Measurements from ENCODE around the gene AVPR2. TPM values are rescaled to one million over a fixed set of nuclear protein-coding genes. Genes with fewer than 3 reads are reported as not detected.

The AVPR2 gene
- total and polyA plus RNA-seq, 9 of the 15 experiments (the other 6 are each of a cell fraction or from before 2014, with no cell fraction given): not detected

GRCh38 chrX:153917869-153918268, 13.4 kb downstream of the AVPR2 start:
- no peak overlapping the region for H2AFZ ChIP-seq (ENCODE audit: low read depth, low read length)

GRCh38 chrX:153919281-153919680, 14.8 kb downstream of the AVPR2 start:
- BruUV-seq (replicated peaks): no TSS peak
- DNase-seq (ENCODE audit: extremely low read depth in 1 of 4, low spot score in 3 of 4) (no peak), ATAC-seq (no peak), FAIRE-seq (no peak)
- no peaks in the 10 kb centered on the region for H3K27me3 ChIP-seq (ENCODE audit: control insufficient read depth in 2 of 2, insufficient read depth in 2 of 2, low read length in 2 of 2)
- TF ChIP-seq NCOA4 (IDR thresholded peaks at IDR 0.05; ENCODE audit: partially characterized antibody) (no peak), PHF20 (IDR thresholded peaks at IDR 0.05; ENCODE audit: partially characterized antibody) (no peak), POLR2G (IDR thresholded peaks at IDR 0.05; ENCODE audit: low read depth, low read length) (0 out of 2 replicates have a peak, but pooled peaks have one; percentile 18)
- H3K9me3 ChIP-seq (replicated peaks; ENCODE audit: control insufficient read depth, insufficient read depth, low read depth, low read length): no peaks in the 10 kb centered on the region
- H3K4me2 ChIP-seq (ENCODE audit: insufficient read depth, low read length): no peak overlapping the region
- H3K9me1 ChIP-seq (ENCODE audit: control insufficient read depth, insufficient read depth, low read length): no peaks in the 10 kb centered on the region
- ChIA-PET CTCF (ENCODE audit: low intra/inter-chr PET ratio) (no interaction called here), POLR2A (interaction anchor here (0.7 kb wide), 1 partner anchor 175 kb away, joined by 4 read pairs; no protein-coding TSS in a partner anchor)
- in situ Hi-C loops (cut with MboI): no loop called here
- no peaks in the 10 kb centered on the region for H4K20me1 ChIP-seq (replicated peaks; ENCODE audit: control insufficient read depth, insufficient read depth, low read length)
- intact Hi-C loops (cut with micrococcal nuclease): no loop called here
- peaks cover 33% of the 10 kb centered on the region; the same call in 2 of the 3 replicates for H3K36me3 ChIP-seq (ENCODE audit: control insufficient read depth, insufficient read depth, low read length)
- WGBS (ENCODE audit: insufficient coverage, low coverage, missing lambda C conversion rate): 86% methylated on average over 8 of the region's 13 CpGs
- H2AFZ ChIP-seq (ENCODE audit: low read depth, low read length): no peak overlapping the region
- H3K4me3 ChIP-seq: no peak overlapping the region
- H3K9ac ChIP-seq (ENCODE audit: insufficient read depth in 1 of 2, low read depth in 2 of 2, low read length in 2 of 2): no peak overlapping the region
- no peak overlapping the region for H3K27ac ChIP-seq (ENCODE audit: extremely low read depth, low read depth, low read length)
- peaks cover 3 to 20% of the 10 kb centered on the region in 2 experiments; a peak in 4 of 5 replicates for H3K4me1 ChIP-seq (replicated peaks in 1 of 2; ENCODE audit: control insufficient read depth in 2 of 2, insufficient read depth in 2 of 2, low read length in 2 of 2)
- H3K79me2 ChIP-seq (ENCODE audit: control insufficient read depth, insufficient read depth, low read length): peaks cover 11% of the 10 kb centered on the region; the same call in 2 of the 3 replicates

More at GRCh38 chrX:153917869-153918268, 13.4 kb downstream of the AVPR2 start:
- no peaks in the 10 kb centered on the region for H3K9me1 ChIP-seq (ENCODE audit: control insufficient read depth, insufficient read depth, low read length)
- ATAC-seq (no peak), FAIRE-seq (no peak), DNase-seq (ENCODE audit: extremely low read depth in 1 of 4, low spot score in 3 of 4) (no peak)
- H3K9me3 ChIP-seq (replicated peaks; ENCODE audit: control insufficient read depth, insufficient read depth, low read depth, low read length): no peaks in the 10 kb centered on the region
- intact Hi-C loops (cut with micrococcal nuclease) (no loop called here), in situ Hi-C loops (cut with MboI) (no loop called here)
- 82% methylated on average over 6 of the region's 6 CpGs for WGBS (ENCODE audit: insufficient coverage, low coverage, missing lambda C conversion rate)
- BruUV-seq (replicated peaks): no TSS peak
- POLR2A ChIA-PET: interaction anchor here (1.3 to 2.2 kb wide), 2 partner anchors 9 kb away, joined by 5 to 9 read pairs; partner anchors contain the start of gene ARHGAP4
- no peak for TF ChIP-seq EGR1 (conservative IDR thresholded peaks at IDR 0.05)
- TF ChIP-seq RFX1 (IDR thresholded peaks at IDR 0.05): peak; percentile 50; the same call in 1 of the 2 replicates
- no peaks in the 10 kb centered on the region for H4K20me1 ChIP-seq (replicated peaks; ENCODE audit: control insufficient read depth, insufficient read depth, low read length)
- H3K4me2 ChIP-seq (ENCODE audit: insufficient read depth, low read length): no peak overlapping the region
- H3K4me1 ChIP-seq (replicated peaks in 1 of 2; ENCODE audit: control insufficient read depth in 2 of 2, insufficient read depth in 2 of 2, low read length in 2 of 2): peaks cover 0 to 24% of the 10 kb centered on the region in 2 experiments; a peak in 2 of 5 replicates
- no peaks in the 10 kb centered on the region for H3K27me3 ChIP-seq (ENCODE audit: control insufficient read depth in 2 of 2, insufficient read depth in 2 of 2, low read length in 2 of 2)
- H3K9ac ChIP-seq (ENCODE audit: insufficient read depth in 1 of 2, low read depth in 2 of 2, low read length in 2 of 2): no peak overlapping the region
- H3K27ac ChIP-seq (ENCODE audit: extremely low read depth, low read depth, low read length): no peak overlapping the region
- peaks cover 37% of the 10 kb centered on the region; the same call in 2 of the 3 replicates for H3K36me3 ChIP-seq (ENCODE audit: control insufficient read depth, insufficient read depth, low read length)
- no peak overlapping the region for H3K4me3 ChIP-seq
- no peaks in the 10 kb centered on the region for H3K79me2 ChIP-seq (ENCODE audit: control insufficient read depth, insufficient read depth, low read length)
- CTCF ChIA-PET (ENCODE audit: low intra/inter-chr PET ratio): no interaction called here

Measured in K562 (cell line).